SK-N-SH (cell line): ENCODE measurements around the gene NOS1. TPM values are rescaled to one million over a fixed set of nuclear protein-coding genes. Genes with fewer than 3 reads are reported as not detected.

Experiments used
- CTCF ChIA-PET: fragments of 300-600, 350-600 bp; formaldehyde crosslinking; extraction: SDS; loops from one replicate; lab custom pipeline; 2021; lab: Yijun Ruan, JAX
- POLR2A ChIA-PET: fragments of 350-600 bp; sonication (Branson Sonifier 250); formaldehyde crosslinking; extraction: SDS; loops from one replicate; lab custom pipeline; 2020; ENCODE audit warnings: antibody characterized with exemption, inconsistent platforms; lab: Yijun Ruan, JAX
- DNase-seq: peaks from one replicate; pipeline ENCODE4 v3.0.0; 2012
- H2AFZ ChIP-seq: fragments of 200-600 bp; sonication (generic); 2 replicates; pipeline ENCODE4 v1.8.1; 2016; ENCODE audit warnings: antibody characterized with exemption, mild to moderate bottlenecking, low read depth
- H3F3A ChIP-seq: fragments of 200-600 bp; sonication (generic); replicated peaks from 2 replicates; pipeline ENCODE3; 2016; ENCODE audit warnings: antibody characterized with exemption, mild to moderate bottlenecking; ENCODE audit not compliant: insufficient read depth
- H3K27ac ChIP-seq, 2 experiments: fragments of 200-500 bp in 1 of 2; fragments of 200-600 bp in 1 of 2; sonication (Bioruptor generic) in 1 of 2; sonication (generic), shearing (Covaris generic) in 1 of 2; 2 replicates each; pipeline versions ENCODE4 v1.5.1 to v1.6.1; 2014 to 2016; ENCODE audit warnings: low read depth in 2 of 2, inconsistent platforms in 1 of 2, low read length in 1 of 2, mild to moderate bottlenecking in 1 of 2, mixed read lengths in 1 of 2
- H3K27me3 ChIP-seq: fragments of 200-600 bp; sonication (generic), shearing (Covaris generic); 2 replicates; pipeline ENCODE4 v1.6.1; 2016; ENCODE audit warnings: mixed run types; ENCODE audit not compliant: insufficient read depth
- H3K36me3 ChIP-seq, 2 experiments: fragments of 200-500 bp in 1 of 2; fragments of 200-600 bp in 1 of 2; sonication (Bioruptor generic) in 1 of 2; sonication (generic) in 1 of 2; replicated peaks in 1 of 2; 2 replicates each; pipeline versions ENCODE3 to v1.5.1; 2014 to 2016; ENCODE audit warnings: low read length in 1 of 2, mild to moderate bottlenecking in 1 of 2; ENCODE audit not compliant: insufficient read depth in 2 of 2, control insufficient read depth in 1 of 2
- H3K4me1 ChIP-seq, 2 experiments: fragments of 200-500 bp in 1 of 2; fragments of 200-600 bp in 1 of 2; sonication (Bioruptor generic) in 1 of 2; sonication (generic), shearing (Covaris generic) in 1 of 2; 2 replicates each; pipeline versions ENCODE4 v1.5.1 to v1.6.1; 2014 to 2016; ENCODE audit warnings: low read depth in 1 of 2, low read length in 1 of 2, mixed run types in 1 of 2; ENCODE audit not compliant: insufficient read depth in 2 of 2, control insufficient read depth in 1 of 2
- H3K4me2 ChIP-seq: fragments of 200-600 bp; sonication (generic), shearing (Covaris generic); 2 replicates; pipeline ENCODE4 v1.6.1; 2017; ENCODE audit warnings: mixed run types
- H3K4me3 ChIP-seq, 2 experiments: fragments of 200-500 bp in 1 of 2; fragments of 200-600 bp in 1 of 2; sonication (Bioruptor generic) in 1 of 2; sonication (generic), shearing (Covaris generic) in 1 of 2; 2 replicates each; pipeline versions ENCODE4 v1.5.1 to v1.8.1; 2014 to 2016; ENCODE audit warnings: low read depth in 2 of 2, inconsistent platforms in 1 of 2, low read length in 1 of 2, mild to moderate bottlenecking in 1 of 2, mixed read lengths in 1 of 2, moderate library complexity in 1 of 2
- H3K79me2 ChIP-seq: fragments of 200-600 bp; sonication (generic); 2 replicates; pipeline ENCODE4 v1.8.1; 2017; ENCODE audit warnings: mild to moderate bottlenecking; ENCODE audit not compliant: insufficient read depth
- H3K9ac ChIP-seq: fragments of 200-600 bp; sonication (generic); 2 replicates; pipeline ENCODE4 v1.6.1; 2017; ENCODE audit warnings: mixed run types
- H3K9me2 ChIP-seq: fragments of 200-600 bp; sonication (generic); 2 replicates; pipeline ENCODE4 v1.6.1; 2017; ENCODE audit warnings: mixed run types
- H3K9me3 ChIP-seq: fragments of 200-600 bp; sonication (generic); 2 replicates; pipeline ENCODE4 v1.6.1; 2017; ENCODE audit warnings: mixed run types, mild to moderate bottlenecking, moderate library complexity
- H4K20me1 ChIP-seq: fragments of 200-600 bp; sonication (generic); 2 replicates; pipeline ENCODE4 v1.6.1; 2017; ENCODE audit warnings: mild to moderate bottlenecking, mixed run types; ENCODE audit not compliant: insufficient read depth
- EZH2phosphoT487 ChIP-seq: fragments of 200-600 bp; sonication (generic); IDR thresholded peaks from 2 replicates; pipeline ENCODE4 v1.6.1; 2017; ENCODE audit warnings: low read depth, mixed run types, mild to moderate bottlenecking, antibody characterized with exemption, moderate library complexity, borderline replicate concordance
- FOSL2 ChIP-seq: IDR thresholded peaks from 2 replicates; pipeline ENCODE4 v1.4.0; 2012; ENCODE audit warnings: low read depth, mild to moderate bottlenecking, moderate library complexity, borderline replicate concordance
- FOXJ3 ChIP-seq: sonication (generic); formaldehyde crosslinking; IDR thresholded peaks from 2 replicates; pipeline ENCODE4 v1.5.1; 2020; ENCODE audit warnings: mild to moderate bottlenecking, missing genetic modification reagents
- FOXM1 ChIP-seq: IDR thresholded peaks from 2 replicates; pipeline ENCODE4 v1.4.0; 2012; ENCODE audit warnings: low read depth, mild to moderate bottlenecking
- GABPA ChIP-seq: IDR thresholded peaks from 2 replicates; pipeline ENCODE4 v1.4.0; 2012; ENCODE audit warnings: low read depth, mild to moderate bottlenecking
- GATA2 ChIP-seq: sonication (generic); formaldehyde crosslinking; IDR thresholded peaks from 2 replicates; pipeline ENCODE4 v1.5.0; 2020; ENCODE audit warnings: mild to moderate bottlenecking, missing genetic modification reagents
- IRF3 ChIP-seq: fragments of 150-350 bp; IDR thresholded peaks from 2 replicates; pipeline ENCODE4 v1.6.1; 2016; ENCODE audit warnings: mild to moderate bottlenecking, low read depth, low read length
- JUND ChIP-seq: IDR thresholded peaks from 2 replicates; pipeline ENCODE4 v1.4.0; 2012
- MAX ChIP-seq: IDR thresholded peaks from 2 replicates; pipeline ENCODE4 v1.4.0; 2012; ENCODE audit warnings: low read depth
- MEF2A ChIP-seq: IDR thresholded peaks from 2 replicates; pipeline ENCODE4 v1.4.0; 2012; ENCODE audit warnings: low read depth, borderline replicate concordance
- NFIC ChIP-seq: IDR thresholded peaks from 2 replicates; pipeline ENCODE4 v1.4.0; 2012; ENCODE audit warnings: borderline replicate concordance
- NRF1 ChIP-seq: IDR thresholded peaks from 2 replicates; pipeline ENCODE4 v1.6.1; 2012; ENCODE audit warnings: low read depth, mild to moderate bottlenecking, low read length
- PBX3 ChIP-seq: IDR thresholded peaks from 2 replicates; pipeline ENCODE4; 2012
- POLR2AphosphoS5 ChIP-seq: IDR thresholded peaks from 2 replicates; pipeline ENCODE4 v1.6.1; 2012; ENCODE audit warnings: low read depth, low read length
- RCOR1 ChIP-seq: fragments of 150-350 bp; IDR thresholded peaks from 2 replicates; pipeline ENCODE4 v1.6.1; 2017; ENCODE audit warnings: antibody characterized with exemption, low read length
- RXRA ChIP-seq: IDR thresholded peaks from 2 replicates; pipeline ENCODE4 v1.4.0; 2012; ENCODE audit warnings: low read depth, mild to moderate bottlenecking, borderline replicate concordance
- TAF1 ChIP-seq: IDR thresholded peaks from 2 replicates; pipeline ENCODE4 v1.6.1; 2012; ENCODE audit warnings: low read depth, mild to moderate bottlenecking, low read length, moderate library complexity, borderline replicate concordance
- TCF12 ChIP-seq: IDR thresholded peaks from 2 replicates; pipeline ENCODE4 v1.4.0; 2012
- USF2 ChIP-seq: fragments of 150-350 bp; IDR thresholded peaks from 2 replicates; pipeline ENCODE4 v1.6.1; 2017; ENCODE audit warnings: antibody characterized with exemption, low read length, low read depth, borderline replicate concordance
- YY1 ChIP-seq: IDR thresholded peaks from 2 replicates; pipeline ENCODE4 v1.4.0; 2012; ENCODE audit warnings: low read depth, mild to moderate bottlenecking
- ZBTB33 ChIP-seq: IDR thresholded peaks from 2 replicates; pipeline ENCODE4 v1.4.0; 2012; ENCODE audit warnings: low read depth, borderline replicate concordance
- WGBS: methylation state at CpG from one replicate; pipeline ENCODE4 v1.1.6; 2017; ENCODE audit warnings: low lambda C conversion rate; 5-methylcytosine and 5-hydroxymethylcytosine counted together
- polyA plus RNA-seq, 3 experiments: library from polyadenylated mRNA; depleted of rRNA; stranded (reverse); fragments of >200 nt; gene quantifications; 2 replicates each; pipeline ENCODE4 v1.2.3, GENCODE V29; 2012

The NOS1 gene
- polyA plus RNA-seq, 1 of the 3 experiments (the other 2 are of a cell fraction) = 0.02 TPM

- TF ChIP-seq MAX (no peak), FOXM1 (no peak), USF2 (no peak), GATA2 (CRISPR knock-in tag) (peak; percentile 83), RCOR1 (peak; percentile 83), NFIC (no peak), GABPA (no peak), POLR2AphosphoS5 (no peak), NRF1 (no peak), FOSL2 (no peak)
Measured at GRCh38 chr12:117388951-117389446, 27.6 kb upstream of the NOS1 start (continued).

GRCh38 chr12:117387832-117388231 is 26.4 kb upstream of the NOS1 start:
- Histone ChIP-seq H3K4me1 (peaks cover 0 to 68% of the 10 kb centered on the region in 2 experiments; a peak in 1 of 4 replicates), H2AFZ (no peak overlapping the region), H3K36me3 (no peaks in the 10 kb centered on the region), H3K27ac (peak overlapping the region in 1 of 2 experiments; percentile 78; a peak in 1 of 4 replicates), H3K4me3 (no peak overlapping the region), H4K20me1 (no peaks in the 10 kb centered on the region), H3K9ac (no peak overlapping the region), H3K79me2 (no peaks in the 10 kb centered on the region), H3K9me3 (no peaks in the 10 kb centered on the region), H3K4me2 (no peak overlapping the region), H3K27me3 (no peaks in the 10 kb centered on the region), H3F3A (no peaks in the 10 kb centered on the region), H3K9me2 (no peaks in the 10 kb centered on the region)
- no peak for TF ChIP-seq FOSL2
- no peak for TF ChIP-seq MEF2A
- TF ChIP-seq POLR2AphosphoS5 = no peak
- no peak for TF ChIP-seq GABPA
- no peak for TF ChIP-seq EZH2phosphoT487
- no peak for TF ChIP-seq FOXM1
- TF ChIP-seq USF2 = no peak
- TF ChIP-seq PBX3 = no peak
- no peak for TF ChIP-seq JUND
- no peak for TF ChIP-seq FOXJ3 (CRISPR knock-in tag)
- TF ChIP-seq ZBTB33 = no peak
- no peak for TF ChIP-seq TCF12
- no peak for TF ChIP-seq RXRA
- no peak for TF ChIP-seq RCOR1
- TF ChIP-seq NFIC = no peak
- no peak for TF ChIP-seq YY1
- TF ChIP-seq TAF1 = no peak
- TF ChIP-seq IRF3 = no peak
- WGBS = 62% methylated on average over 6 of the region's 8 CpGs
- CTCF ChIA-PET = interaction anchor here (1.2 to 3.4 kb wide), 6 partner anchors 20 to 449 kb away, joined by 3 to 12 read pairs (median 4); no protein-coding TSS in a partner anchor
- DNase-seq = no peak
- POLR2A ChIA-PET = no interaction called here
